H1 (cell line): ENCODE data around the gene YWHAE. TPM values are rescaled to one million over a fixed set of nuclear protein-coding genes. Genes with fewer than 3 reads are reported as not detected.

Experiments used
- CTCF ChIA-PET: fragments of 300-600 bp; sonication (Branson Sonifier 250); formaldehyde crosslinking; loops from one replicate; lab custom pipeline; 2021; ENCODE audit not compliant: partially characterized antibody; lab: Charles Lee
- POLR2A ChIA-PET: fragments of 300-600 bp; sonication (Branson Sonifier 250); formaldehyde crosslinking; loops from one replicate; lab custom pipeline; 2021; ENCODE audit warnings: inconsistent platforms; ENCODE audit not compliant: partially characterized antibody; lab: Charles Lee
- DNase-seq, 2 experiments: peaks; one replicate each; pipeline versions ENCODE4 v3.0.0 to v3.0.0-alpha.2; 2010 to 2022; ENCODE audit warnings: low spot score in 2 of 2, low read depth in 1 of 2, mixed read lengths in 1 of 2
- FAIRE-seq: peaks from 2 replicates; lab custom pipeline; 2011; peaks lifted over from hg19 to GRCh38; lab: Jason Lieb, UNC
- H2AFZ ChIP-seq: 2 replicates; pipeline ENCODE4 v1.8.1; 2012; ENCODE audit warnings: low read length, inconsistent platforms
- H2AK5ac ChIP-seq: 2 replicates; pipeline ENCODE4 v1.6.1; 2013; ENCODE audit warnings: low read depth, low read length
- H2BK120ac ChIP-seq: replicated peaks from 2 replicates; pipeline ENCODE3; 2013; ENCODE audit warnings: low read depth, low read length, inconsistent platforms
- H2BK12ac ChIP-seq: 2 replicates; pipeline ENCODE4 v1.6.1; 2013; ENCODE audit warnings: low read depth, low read length
- H2BK15ac ChIP-seq: 2 replicates; pipeline ENCODE4 v1.6.1; 2013; ENCODE audit warnings: low read length
- H2BK20ac ChIP-seq: 2 replicates; pipeline ENCODE4 v1.6.1; 2013; ENCODE audit warnings: low read length
- H2BK5ac ChIP-seq: 2 replicates; pipeline ENCODE4 v1.6.1; 2013; ENCODE audit warnings: low read depth, low read length
- H3K14ac ChIP-seq: 2 replicates; pipeline ENCODE4 v1.6.1; 2013; ENCODE audit warnings: inconsistent platforms; ENCODE audit not compliant: insufficient read length
- H3K18ac ChIP-seq: 2 replicates; pipeline ENCODE4 v1.6.1; 2013; ENCODE audit warnings: low read length; ENCODE audit errors: extremely low read depth
- H3K23ac ChIP-seq: 2 replicates; pipeline ENCODE4 v1.6.1; 2013; ENCODE audit warnings: inconsistent platforms; ENCODE audit not compliant: insufficient read length
- H3K23me2 ChIP-seq: 2 replicates; pipeline ENCODE4 v1.6.1; 2013; ENCODE audit warnings: low read depth, low read length
- H3K27ac ChIP-seq: 2 replicates; pipeline ENCODE4 v1.6.1; 2011; ENCODE audit warnings: low read depth, low read length, inconsistent platforms
- H3K27me3 ChIP-seq, 4 experiments: replicated peaks in 1 of 4; 1 replicate in 1 of 4; 2 replicates in 3 of 4; pipeline versions ENCODE4 v1.6.1 to v1.8.1; 2011 to 2013; ENCODE audit warnings: low read length in 3 of 4, mild to moderate bottlenecking in 3 of 4, inconsistent platforms in 2 of 4, mixed read lengths in 2 of 4, moderate library complexity in 1 of 4; ENCODE audit not compliant: control insufficient read depth in 3 of 4, insufficient read depth in 3 of 4; ENCODE audit errors: extremely low read depth in 1 of 4
- H3K36me3 ChIP-seq, 4 experiments: 2 replicates each; pipeline versions ENCODE4 v1.6.1 to v1.8.1; 2011 to 2013; ENCODE audit warnings: mild to moderate bottlenecking in 4 of 4, low read length in 3 of 4, moderate library complexity in 2 of 4, control low read depth in 1 of 4, inconsistent platforms in 1 of 4; ENCODE audit not compliant: insufficient read depth in 4 of 4, control insufficient read depth in 2 of 4
- H3K4ac ChIP-seq: replicated peaks from 2 replicates; pipeline ENCODE3; 2013; ENCODE audit warnings: low read length, low read depth, mixed read lengths, inconsistent platforms; ENCODE audit not compliant: insufficient read length
- H3K4me1 ChIP-seq, 4 experiments: replicated peaks in 1 of 4; 1 replicate in 1 of 4; 2 replicates in 3 of 4; pipeline versions ENCODE4 v1.6.1 to v1.8.1; 2011 to 2013; ENCODE audit warnings: low read length in 3 of 4, inconsistent platforms in 2 of 4, mixed read lengths in 1 of 4; ENCODE audit not compliant: insufficient read depth in 4 of 4, control insufficient read depth in 3 of 4
- H3K4me2 ChIP-seq, 2 experiments: 2 replicates each; pipeline versions ENCODE4 v1.6.1 to v1.8.1; 2011 to 2013; ENCODE audit warnings: low read depth in 2 of 2, low read length in 2 of 2, control low read depth in 1 of 2, inconsistent platforms in 1 of 2, mild to moderate bottlenecking in 1 of 2; ENCODE audit not compliant: insufficient read depth in 1 of 2
- H3K4me3 ChIP-seq, 4 experiments: fragments of 200-600, 300-600 bp in 1 of 4; sonication (generic), shearing (Covaris generic), sonication (Bioruptor Twin) in 1 of 4; 2 replicates each; pipeline versions ENCODE4 v1.5.1 to v1.8.1; 2011 to 2016; ENCODE audit warnings: low read length in 4 of 4, low read depth in 3 of 4, control low read depth in 2 of 4, inconsistent platforms in 2 of 4, mild to moderate bottlenecking in 2 of 4, mixed read lengths in 1 of 4, moderate library complexity in 1 of 4; ENCODE audit not compliant: insufficient read depth in 2 of 4; ENCODE audit errors: extremely low read depth in 1 of 4
- H3K56ac ChIP-seq: replicated peaks from 2 replicates; pipeline ENCODE3; 2013; ENCODE audit warnings: low read depth, mild to moderate bottlenecking, mixed read lengths, low read length, inconsistent platforms; ENCODE audit not compliant: insufficient read length
- H3K79me1 ChIP-seq: 2 replicates; pipeline ENCODE4 v1.6.1; 2013; ENCODE audit warnings: low read depth, low read length, control low read depth
- H3K79me2 ChIP-seq, 2 experiments: 2 replicates each; pipeline versions ENCODE4 v1.6.1 to v1.8.1; 2012 to 2013; ENCODE audit warnings: low read length in 2 of 2, mild to moderate bottlenecking in 2 of 2, inconsistent platforms in 1 of 2; ENCODE audit not compliant: insufficient read depth in 2 of 2, control insufficient read depth in 1 of 2
- H3K9ac ChIP-seq, 4 experiments: replicated peaks in 1 of 4; 1 replicate in 1 of 4; 2 replicates in 3 of 4; pipeline versions ENCODE4 v1.6.1 to v1.8.1; 2011 to 2013; ENCODE audit warnings: low read depth in 3 of 4, low read length in 3 of 4, control low read depth in 2 of 4, mild to moderate bottlenecking in 2 of 4, moderate library complexity in 2 of 4, inconsistent platforms in 1 of 4; ENCODE audit errors: extremely low read depth in 1 of 4
- H3K9me3 ChIP-seq, 2 experiments: 2 replicates each; pipeline versions ENCODE4 v1.6.1 to v1.8.1; 2012 to 2013; ENCODE audit warnings: mild to moderate bottlenecking in 2 of 2, moderate library complexity in 2 of 2, control low read depth in 1 of 2, inconsistent platforms in 1 of 2, low read depth in 1 of 2, low read length in 1 of 2, mixed read lengths in 1 of 2; ENCODE audit not compliant: insufficient read depth in 2 of 2
- H4K20me1 ChIP-seq, 2 experiments: replicated peaks in 1 of 2; 2 replicates each; pipeline versions ENCODE3 to v1.8.1; 2011 to 2013; ENCODE audit warnings: inconsistent platforms in 2 of 2, low read length in 2 of 2, mild to moderate bottlenecking in 1 of 2; ENCODE audit not compliant: insufficient read depth in 2 of 2, control insufficient read depth in 1 of 2
- H4K5ac ChIP-seq: 2 replicates; pipeline ENCODE4 v1.6.1; 2013; ENCODE audit warnings: low read length, low read depth, mixed read lengths, inconsistent platforms; ENCODE audit not compliant: insufficient read length
- H4K8ac ChIP-seq: 2 replicates; pipeline ENCODE4 v1.8.0; 2013; ENCODE audit warnings: mild to moderate bottlenecking, moderate library complexity, low read length, inconsistent platforms; ENCODE audit not compliant: insufficient read depth; ENCODE audit errors: extremely low read depth
- H4K91ac ChIP-seq: replicated peaks from 2 replicates; pipeline ENCODE3; 2013; ENCODE audit warnings: low read length, mixed read lengths, inconsistent platforms; ENCODE audit not compliant: insufficient read length
- ATF2 ChIP-seq: IDR thresholded peaks from 2 replicates; pipeline ENCODE4 v1.6.1; 2012; ENCODE audit warnings: low read length, inconsistent platforms
- CTCF ChIP-seq, 3 experiments: IDR thresholded peaks; 1 replicate in 2 of 3; 2 replicates in 1 of 3; pipeline versions ENCODE4 v1.5.1 to v1.6.1; 2011; ENCODE audit warnings: low read length in 3 of 3, mild to moderate bottlenecking in 3 of 3, inconsistent platforms in 2 of 3, low read depth in 1 of 3, moderate library complexity in 1 of 3; ENCODE audit not compliant: insufficient read depth in 1 of 3; ENCODE audit errors: control extremely low read depth in 1 of 3
- HDAC6 ChIP-seq: IDR thresholded peaks from one replicate; pipeline ENCODE4 v1.7.1; 2012; ENCODE audit warnings: low read depth, mild to moderate bottlenecking, inconsistent platforms, low read length, moderate library complexity
- KDM1A ChIP-seq: fragments of 200-600, 300-600 bp; sonication (generic); IDR thresholded peaks from 2 replicates; pipeline ENCODE4 v1.7.1; 2016; ENCODE audit warnings: mild to moderate bottlenecking, low read length, borderline replicate concordance
- KDM5A ChIP-seq: fragments of 200-600 bp; IDR thresholded peaks from 2 replicates; pipeline ENCODE4 v1.7.1; 2012; ENCODE audit warnings: mild to moderate bottlenecking, low read length, inconsistent platforms, mixed read lengths
- POLR2AphosphoS5 ChIP-seq: IDR thresholded peaks from 2 replicates; pipeline ENCODE4 v1.6.1; 2011; ENCODE audit warnings: low read depth, low read length
- USF2 ChIP-seq: IDR thresholded peaks from 2 replicates; pipeline ENCODE4 v1.6.1; 2011; ENCODE audit warnings: low read length, improper control_type of control experiment
- ZNF274 ChIP-seq: IDR thresholded peaks from 2 replicates; pipeline ENCODE4 v1.7.0; 2012; ENCODE audit warnings: low read length, borderline replicate concordance; ENCODE audit errors: extremely low read depth
- WGBS, 2 experiments: shearing (Covaris generic) in 1 of 2; methylation state at CpG; one replicate each; pipeline versions ENCODE4 v1.1.6 to v1.1.7; 2013 to 2015; ENCODE audit warnings: low lambda C conversion rate in 2 of 2, mixed read lengths in 2 of 2, inconsistent platforms in 1 of 2, low coverage in 1 of 2, missing lambda C conversion rate in 1 of 2; ENCODE audit not compliant: insufficient replicate concordance in 2 of 2, insufficient coverage in 1 of 2, insufficient read length in 1 of 2; ENCODE audit errors: extremely low coverage in 1 of 2, missing lambda C conversion rate in 1 of 2; 5-methylcytosine and 5-hydroxymethylcytosine counted together
- polyA plus RNA-seq, 7 experiments: library from polyadenylated mRNA; depleted of rRNA in 3 of 7; stranded (reverse) in 5 of 7; unstranded in 2 of 7; fragments of >200 nt in 5 of 7; fragments of 200-250 nt in 2 of 7; gene quantifications; 1 replicate in 5 of 7; 2 replicates in 1 of 7; 4 replicates in 1 of 7; pipeline versions ENCODE4 v1.2.1 to v1.2.3, GENCODE V29; 2011 to 2013; ENCODE audit warnings: missing spikeins in 2 of 7, mixed read lengths in 2 of 7
- total RNA-seq: library from RNA; stranded (reverse); fragmentation: NEBNext Ultra II Directional; extraction: Animal tissue kit (Norgen Biotek cat#: 25700); gene quantifications from 2 replicates; pipeline ENCODE4 v1.2.1, GENCODE V29; 2021

The YWHAE gene
- total and polyA plus RNA-seq, 2 of the 8 experiments (the other 6 are each of a cell fraction or from before 2014, with no cell fraction given): 559 to 1,186 TPM

- Histone ChIP-seq H2BK5ac (no peak overlapping the region), H4K5ac (no peak overlapping the region), H3K56ac (no peak overlapping the region), H3K79me1 (no peaks in the 10 kb centered on the region), H3K14ac (no peak overlapping the region), H4K20me1 (no peaks in the 10 kb centered on the region), H3K27ac (no peak overlapping the region), H3K36me3 (no peaks in the 10 kb centered on the region), H3K27me3 (no peaks in the 10 kb centered on the region; a peak in 1 of 7 replicates), H3K9me3 (no peaks in the 10 kb centered on the region), H2BK20ac (no peak overlapping the region), H3K79me2 (no peaks in the 10 kb centered on the region), H3K4me1 (peaks cover 0 to 12% (median 5%) of the 10 kb centered on the region in 4 experiments; a peak in 4 of 7 replicates), H3K4me2 (no peak overlapping the region), H2AFZ (no peak overlapping the region), H3K4ac (no peak overlapping the region), H3K18ac (no peak overlapping the region), H3K23ac (no peak overlapping the region), H4K91ac (no peak overlapping the region), H2BK15ac (no peak overlapping the region; the same call in 1 of the 2 replicates), H2BK120ac (no peak overlapping the region), H3K9ac (no peak overlapping the region), H4K8ac (no peak overlapping the region), H3K23me2 (no peaks in the 10 kb centered on the region), H3K4me3 (no peak overlapping the region), H2BK12ac (no peak overlapping the region), H2AK5ac (no peak overlapping the region)
- POLR2A ChIA-PET: no interaction called here
- FAIRE-seq (no peak), DNase-seq (no peak)
- 80% methylated on average over 17 of the region's 17 CpGs; no CpG with 5 or more reads in 1 of the 2 experiments for WGBS, 2 experiments
- CTCF ChIA-PET: interaction anchor here (0.7 to 1.3 kb wide), 3 partner anchors 29 to 32 kb away, joined by 3 read pairs; no protein-coding TSS in a partner anchor
- no peak for TF ChIP-seq KDM1A
- TF ChIP-seq HDAC6: no peak
- no peak for TF ChIP-seq CTCF (IDR thresholded peaks at IDR 0.05; ENCODE audit: control extremely low read depth in 1 of 3, insufficient read depth in 1 of 3, low read depth in 1 of 3, low read length in 3 of 3)
- TF ChIP-seq ZNF274: no peak
- TF ChIP-seq USF2: no peak
- TF ChIP-seq ATF2: no peak
- TF ChIP-seq POLR2AphosphoS5: no peak
- TF ChIP-seq KDM5A: no peak
Measured at GRCh38 chr17:1300371-1300905, 99.6 kb downstream of the YWHAE start.
